DND-41 (cell line): Measurements from ENCODE around the gene HSD17B1.

Experiments
- CTCF ChIP-seq: IDR thresholded peaks from 2 replicates; pipeline ENCODE4 v1.5.1; 2012; ENCODE audit warnings: borderline replicate concordance, low read length, moderate library complexity, mild to moderate bottlenecking; ENCODE audit not compliant: poor library complexity, severe bottlenecking; ENCODE audit errors: extremely low read depth
- EZH2 ChIP-seq: IDR thresholded peaks from 3 replicates; pipeline ENCODE4 v1.6.1; 2012; ENCODE audit warnings: borderline replicate concordance, low read depth, mild to moderate bottlenecking, moderate library complexity, low read length, inconsistent platforms; ENCODE audit not compliant: severe bottlenecking

GRCh38 chr17:42603318-42603717, 50.6 kb downstream of the HSD17B1 start:
- TF ChIP-seq CTCF (no peak), EZH2 (no peak)
